Measurements from ENCODE around the gene CHAC1.

GRCh38 chr15:40911141-40911540 lies 42.1 kb upstream of the CHAC1 start:
- TF ChIP-seq CTCF (IDR thresholded peaks at IDR 0.05), result no peak
- no peak for TF ChIP-seq POLR2A (IDR thresholded peaks at IDR 0.05)
